ENCODE data around the gene MIEF2.
"Not testable (repeated sequence)": the region's sequence is repeated elsewhere in the genome, so short reads cannot be mapped to it uniquely, and the experiment has no call there.

Gene MIEF2

GRCh38 chr17:18257268-18257981 is 3.0 kb upstream of the MIEF2 start:
- DNase-seq: no peak

- no peak for DNase-seq
Measured at GRCh38 chr17:18257982-18258355, 2.5 kb upstream of the MIEF2 start.

- peak; percentile 12 for DNase-seq
Measured at GRCh38 chr17:18258356-18259038, 2.0 kb upstream of the MIEF2 start, which contains the start of gene FLII. FLII (minus strand) TSS chr17:18258738; CDS start chr17:18258690, 48 bp downstream.

GRCh38 chr17:18259621-18260331 is 686 bp upstream of the MIEF2 start:
- DNase-seq: no peak

- no peak for DNase-seq
Measured at GRCh38 chr17:18261146-18261515, 669 bp downstream of the MIEF2 start.

- no peak for DNase-seq
Measured at GRCh38 chr17:18261659-18262058, 1.2 kb downstream of the MIEF2 start.

- no peak for DNase-seq
Measured at GRCh38 chr17:18262111-18262510, 1.6 kb downstream of the MIEF2 start.

- no peak for DNase-seq
Measured at GRCh38 chr17:18262641-18263040, 2.2 kb downstream of the MIEF2 start.

- DNase-seq: no peak
Measured at GRCh38 chr17:18263885-18264682, 3.6 kb downstream of the MIEF2 start.

GRCh38 chr17:18267366-18267765 is 6.9 kb downstream of the MIEF2 start:
- no peak for DNase-seq

- no peak for DNase-seq
Measured at GRCh38 chr17:18267927-18268711, 7.7 kb downstream of the MIEF2 start.

- DNase-seq: no peak
Measured at GRCh38 chr17:18270046-18270931, 9.8 kb downstream of the MIEF2 start.

- no peak for DNase-seq
Measured at GRCh38 chr17:18277076-18277475, 16.6 kb downstream of the MIEF2 start.

- DNase-seq: no peak
Measured at GRCh38 chr17:18278867-18279266, 18.4 kb downstream of the MIEF2 start.

- DNase-seq: no peak
Measured at GRCh38 chr17:18280249-18280648, 19.8 kb downstream of the MIEF2 start.

- DNase-seq: peak; percentile 12
Measured at GRCh38 chr17:18280766-18281371, 20.4 kb downstream of the MIEF2 start.

- no peak for DNase-seq
Measured at GRCh38 chr17:18281788-18282187, 21.3 kb downstream of the MIEF2 start.

- no peak for DNase-seq
Measured at GRCh38 chr17:18285296-18285695, 24.8 kb downstream of the MIEF2 start.

- no peak for DNase-seq
Measured at GRCh38 chr17:18291718-18292540, 31.5 kb downstream of the MIEF2 start.

- DNase-seq: not testable (repeated sequence)
Measured at GRCh38 chr17:18298061-18298460, 37.6 kb downstream of the MIEF2 start.
